ENCODE results near the gene PPFIA4.
"Not testable (repeated sequence)": the region's sequence is repeated elsewhere in the genome, so short reads cannot be mapped to it uniquely, and the experiment has no call there.

Gene PPFIA4

GRCh38 chr1:203026031-203026665 lies at the start of gene PPFIA4:
Gene PPFIA4, plus strand, starts transcription at chr1:203026491. Its CDS starts 12,518 bp downstream, at chr1:203039009.
- peak; percentile 90 for DNase-seq (ENCODE audit: low spot score)

GRCh38 chr1:202976633-202977032 lies 49.7 kb upstream of the PPFIA4 start:
- DNase-seq (ENCODE audit: low spot score): no peak

- no peak for DNase-seq (ENCODE audit: low spot score)
These were observed 46.8 kb upstream of the PPFIA4 start for GRCh38 chr1:202979459-202979858.

GRCh38 chr1:202981939-202982338 lies 44.4 kb upstream of the PPFIA4 start:
- DNase-seq (ENCODE audit: low spot score): no peak

- no peak for DNase-seq (ENCODE audit: low spot score)
These were observed 43.4 kb upstream of the PPFIA4 start for GRCh38 chr1:202982715-202983430.

- DNase-seq (ENCODE audit: low spot score): not testable (repeated sequence)
These were observed 40.2 kb upstream of the PPFIA4 start for GRCh38 chr1:202986120-202986519.

GRCh38 chr1:202987255-202987654 lies 39.0 kb upstream of the PPFIA4 start:
- no peak for DNase-seq (ENCODE audit: low spot score)

GRCh38 chr1:202987922-202988583 lies 38.2 kb upstream of the PPFIA4 start:
- DNase-seq (ENCODE audit: low spot score): no peak

- DNase-seq (ENCODE audit: low spot score): no peak
These were observed 36.4 kb upstream of the PPFIA4 start for GRCh38 chr1:202989879-202990278.

- no peak for DNase-seq (ENCODE audit: low spot score)
These were observed 35.2 kb upstream of the PPFIA4 start for GRCh38 chr1:202991112-202991511.

- no peak for DNase-seq (ENCODE audit: low spot score)
These were observed 31.5 kb upstream of the PPFIA4 start for GRCh38 chr1:202994756-202995155.

GRCh38 chr1:202998836-202999750 lies 27.2 kb upstream of the PPFIA4 start:
- peak; percentile 85 for DNase-seq (ENCODE audit: low spot score)

GRCh38 chr1:203000217-203000944 lies 25.9 kb upstream of the PPFIA4 start:
- DNase-seq (ENCODE audit: low spot score): no peak

GRCh38 chr1:203001986-203002385 lies 24.3 kb upstream of the PPFIA4 start:
- no peak for DNase-seq (ENCODE audit: low spot score)

GRCh38 chr1:203002951-203003350 lies 23.3 kb upstream of the PPFIA4 start:
- DNase-seq (ENCODE audit: low spot score): no peak

- DNase-seq (ENCODE audit: low spot score): peak; percentile 66
These were observed 20.7 kb upstream of the PPFIA4 start for GRCh38 chr1:203005395-203006142.

- peak; percentile 99 for DNase-seq (ENCODE audit: low spot score)
These were observed 19.1 kb upstream of the PPFIA4 start, which contains the start of gene TMEM183A for GRCh38 chr1:203006948-203007871. Gene TMEM183A, plus strand, starts transcription at chr1:203007374. Its CDS starts 92 bp downstream, at chr1:203007466.

- DNase-seq (ENCODE audit: low spot score): no peak
These were observed 17.1 kb upstream of the PPFIA4 start for GRCh38 chr1:203009185-203009584.

- DNase-seq (ENCODE audit: low spot score): no peak
These were observed 14.7 kb upstream of the PPFIA4 start for GRCh38 chr1:203011582-203011981.

All from hematopoietic multipotent progenitor cell treated with erythropoietin and hydrocortisone succinate and interleukin-3 and kit ligand, for 17 days (in vitro differentiated cells).